Keratinocyte (primary cell): ENCODE results near the gene DENND6B. TPM values are rescaled to one million over a fixed set of nuclear protein-coding genes. Genes with fewer than 3 reads are reported as not detected.

ENCODE experiments used
- DNase-seq: peaks from one replicate; pipeline ENCODE4 v3.0.0-alpha.2; 2011; ENCODE audit warnings: low read depth, missing footprints, low spot score
- FAIRE-seq: peaks from 2 replicates; lab custom pipeline; 2011; peaks lifted over from hg19 to GRCh38; lab: Jason Lieb, UNC
- H2AFZ ChIP-seq: 2 replicates; pipeline ENCODE4 v1.6.0; 2012; ENCODE audit warnings: low read length, control low read depth, inconsistent platforms; ENCODE audit not compliant: control insufficient read depth
- H3K27ac ChIP-seq: 2 replicates; pipeline ENCODE4 v1.5.1; 2011; ENCODE audit warnings: low read length; ENCODE audit not compliant: control insufficient read depth, insufficient read depth
- H3K27me3 ChIP-seq: 3 replicates; pipeline ENCODE4 v1.6.0; 2011; ENCODE audit warnings: low read length; ENCODE audit not compliant: control insufficient read depth, insufficient read depth; ENCODE audit errors: extremely low read depth
- H3K36me3 ChIP-seq, 2 experiments: 2 replicates in 1 of 2; 3 replicates in 1 of 2; pipeline ENCODE4 v1.5.1; 2011; ENCODE audit warnings: low read length in 2 of 2, mild to moderate bottlenecking in 1 of 2; ENCODE audit not compliant: control insufficient read depth in 2 of 2, insufficient read depth in 2 of 2; ENCODE audit errors: extremely low read depth in 1 of 2
- H3K4me1 ChIP-seq: 3 replicates; pipeline ENCODE4 v1.5.1; 2011; ENCODE audit warnings: low read length; ENCODE audit not compliant: control insufficient read depth, insufficient read depth; ENCODE audit errors: extremely low read depth
- H3K4me2 ChIP-seq: 3 replicates; pipeline ENCODE4 v1.6.0; 2011; ENCODE audit warnings: low read depth, low read length; ENCODE audit not compliant: control insufficient read depth, insufficient read depth; ENCODE audit errors: extremely low read depth
- H3K4me3 ChIP-seq, 3 experiments: fragments of 200-600 bp in 1 of 3; sonication (generic) in 1 of 3; 2 replicates in 2 of 3; 3 replicates in 1 of 3; pipeline ENCODE4 v1.5.1; 2011 to 2016; ENCODE audit warnings: low read length in 3 of 3, mild to moderate bottlenecking in 3 of 3, control low read depth in 2 of 3, inconsistent platforms in 1 of 3, low read depth in 1 of 3, mixed read lengths in 1 of 3, mixed run types in 1 of 3, moderate library complexity in 1 of 3; ENCODE audit not compliant: control insufficient read depth in 2 of 3, insufficient read depth in 2 of 3; ENCODE audit errors: extremely low read depth in 1 of 3
- H3K79me2 ChIP-seq: 2 replicates; pipeline ENCODE4 v1.6.0; 2012; ENCODE audit warnings: low read length; ENCODE audit not compliant: control insufficient read depth, insufficient read depth
- H3K9ac ChIP-seq: 3 replicates; pipeline ENCODE4 v1.6.0; 2011; ENCODE audit warnings: low read length; ENCODE audit not compliant: control insufficient read depth, insufficient read depth; ENCODE audit errors: extremely low read depth
- H3K9me1 ChIP-seq: 3 replicates; pipeline ENCODE4 v1.6.0; 2011; ENCODE audit warnings: low read length; ENCODE audit not compliant: control insufficient read depth, insufficient read depth; ENCODE audit errors: extremely low read depth
- H3K9me3 ChIP-seq: 2 replicates; pipeline ENCODE4 v1.5.1; 2012; ENCODE audit warnings: low read depth, low read length; ENCODE audit not compliant: control insufficient read depth
- H4K20me1 ChIP-seq: 3 replicates; pipeline ENCODE4 v1.6.0; 2011; ENCODE audit warnings: low read length; ENCODE audit not compliant: control insufficient read depth, insufficient read depth; ENCODE audit errors: extremely low read depth
- EZH2 ChIP-seq: IDR thresholded peaks from one replicate; pipeline ENCODE4 v1.6.1; 2012; ENCODE audit warnings: inconsistent platforms, mild to moderate bottlenecking, low read length, moderate library complexity
- dilution Hi-C: fragments of 300-500 bp; cut with MboI; formaldehyde crosslinking; loops from one replicate; pipeline ENCODE4 v1.7.0; 2020; ENCODE audit warnings: low sequenced_read_pairs; ENCODE audit not compliant: extremely low pct_ligation_motif_present
- polyA plus RNA-seq, 5 experiments: library from polyadenylated mRNA; depleted of rRNA in 3 of 5; stranded (reverse) in 3 of 5; stranded (forward) in 1 of 5; unstranded in 1 of 5; fragments of >200 nt; gene quantifications; 1 replicate in 1 of 5; 2 replicates in 3 of 5; 3 replicates in 1 of 5; pipeline versions ENCODE4 v1.2.1 to v1.2.3, GENCODE V29; 2011 to 2012; ENCODE audit warnings: missing spikeins in 2 of 5, low read depth in 1 of 5, low replicate concordance in 1 of 5
- TF ChIP-seq, protein P1 (sequence below), 3 experiments: IDR thresholded peaks in 1 of 3; conservative IDR thresholded peaks in 1 of 3; optimal IDR thresholded peaks in 1 of 3; 2 replicates in 2 of 3; 3 replicates in 1 of 3; pipeline versions ENCODE3 to v1.5.1; 2011; ENCODE audit warnings: low read length in 3 of 3, mild to moderate bottlenecking in 3 of 3, moderate library complexity in 2 of 3, control low read depth in 1 of 3, inconsistent platforms in 1 of 3; ENCODE audit not compliant: insufficient read depth in 2 of 3; ENCODE audit errors: extremely low read depth in 1 of 3

DENND6B gene
- polyA plus RNA-seq, 1 donor (not counting 4 experiments of a cell fraction or from before 2014, with no cell fraction given): 0.94 TPM

DNA sequence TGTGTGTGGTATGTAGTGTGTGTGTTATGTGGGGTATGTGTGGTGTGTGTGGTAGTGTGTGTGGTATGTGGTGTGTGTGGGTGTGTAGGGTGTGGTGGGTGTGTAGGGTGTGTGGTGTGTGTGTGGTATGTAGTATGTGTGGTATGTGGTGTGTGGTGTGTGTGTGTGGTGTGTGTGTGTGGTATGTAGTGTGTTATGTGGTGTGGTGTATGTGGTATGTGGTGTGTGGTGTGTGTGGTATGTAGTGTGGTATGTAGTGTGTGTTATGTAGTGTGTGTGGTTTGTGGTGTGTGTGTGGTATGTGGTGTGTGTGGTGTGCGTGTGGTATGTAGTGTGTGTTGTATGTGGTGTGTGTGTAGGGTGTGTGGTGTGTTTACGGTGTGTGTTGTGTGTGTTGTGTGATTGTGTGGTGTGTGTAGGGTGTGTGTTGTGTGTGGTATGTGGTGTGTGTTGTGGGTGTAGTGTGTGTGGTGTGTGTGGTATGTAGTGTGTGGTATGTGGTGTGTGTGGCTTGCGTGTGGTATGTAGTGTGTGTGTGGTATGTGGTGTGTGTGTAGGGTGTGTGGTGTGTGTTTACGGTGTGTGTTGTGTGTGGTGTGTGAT, 12.1 kb upstream of the DENND6B start:
- no peak for FAIRE-seq
- Histone ChIP-seq H3K9ac (no peak overlapping the region), H3K4me1 (no peaks in the 10 kb centered on the region), H3K9me3 (no peaks in the 10 kb centered on the region), H3K27me3 (no peaks in the 10 kb centered on the region), H2AFZ (no peak overlapping the region), H4K20me1 (no peaks in the 10 kb centered on the region), H3K4me3 (no peak overlapping the region), H3K9me1 (no peaks in the 10 kb centered on the region), H3K4me2 (no peak overlapping the region), H3K36me3 (no peaks in the 10 kb centered on the region), H3K27ac (no peak overlapping the region), H3K79me2 (peaks cover 2% of the 10 kb centered on the region)
- dilution Hi-C loops: no loop called here
- TF ChIP-seq EZH2: no peak
- TF ChIP-seq, protein P1, sequence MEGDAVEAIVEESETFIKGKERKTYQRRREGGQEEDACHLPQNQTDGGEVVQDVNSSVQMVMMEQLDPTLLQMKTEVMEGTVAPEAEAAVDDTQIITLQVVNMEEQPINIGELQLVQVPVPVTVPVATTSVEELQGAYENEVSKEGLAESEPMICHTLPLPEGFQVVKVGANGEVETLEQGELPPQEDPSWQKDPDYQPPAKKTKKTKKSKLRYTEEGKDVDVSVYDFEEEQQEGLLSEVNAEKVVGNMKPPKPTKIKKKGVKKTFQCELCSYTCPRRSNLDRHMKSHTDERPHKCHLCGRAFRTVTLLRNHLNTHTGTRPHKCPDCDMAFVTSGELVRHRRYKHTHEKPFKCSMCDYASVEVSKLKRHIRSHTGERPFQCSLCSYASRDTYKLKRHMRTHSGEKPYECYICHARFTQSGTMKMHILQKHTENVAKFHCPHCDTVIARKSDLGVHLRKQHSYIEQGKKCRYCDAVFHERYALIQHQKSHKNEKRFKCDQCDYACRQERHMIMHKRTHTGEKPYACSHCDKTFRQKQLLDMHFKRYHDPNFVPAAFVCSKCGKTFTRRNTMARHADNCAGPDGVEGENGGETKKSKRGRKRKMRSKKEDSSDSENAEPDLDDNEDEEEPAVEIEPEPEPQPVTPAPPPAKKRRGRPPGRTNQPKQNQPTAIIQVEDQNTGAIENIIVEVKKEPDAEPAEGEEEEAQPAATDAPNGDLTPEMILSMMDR (optimal IDR thresholded peaks at IDR 0.05 in 1 of 3, IDR thresholded peaks at IDR 0.05 in 1 of 3, conservative IDR thresholded peaks at IDR 0.05 in 1 of 3; ENCODE audit: extremely low read depth in 1 of 3, insufficient read depth in 2 of 3, low read length in 3 of 3): no peak
- DNase-seq: no peak

DNA sequence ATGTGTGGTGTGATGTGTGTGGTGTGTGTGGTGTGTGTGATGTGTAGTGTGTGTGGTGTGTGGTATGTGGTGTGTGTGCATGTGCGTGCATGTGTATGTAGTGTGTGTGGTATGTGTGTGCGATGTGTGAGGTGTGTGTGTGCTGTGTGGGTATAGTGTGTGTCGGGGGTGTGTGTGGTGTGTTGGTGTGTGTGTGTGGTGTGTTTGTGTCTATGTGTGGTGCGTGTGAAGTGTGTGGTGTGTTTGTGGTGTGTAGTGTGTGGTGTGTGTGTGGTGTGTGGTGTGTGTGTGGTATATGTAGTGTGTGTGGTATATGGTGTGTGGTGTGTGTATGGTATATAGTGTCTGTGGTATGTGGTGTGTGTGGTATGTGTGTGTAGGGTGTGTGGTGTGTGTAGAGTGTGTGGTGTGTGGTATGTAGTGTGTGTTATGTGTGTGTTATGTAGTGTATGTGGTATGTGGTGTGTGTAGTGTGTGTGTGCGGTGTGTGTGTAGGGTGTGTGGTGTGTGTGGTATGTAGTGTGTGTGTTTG, 11.3 kb upstream of the DENND6B start:
- FAIRE-seq: peak; percentile 32
- Histone ChIP-seq H3K79me2 (no peaks in the 10 kb centered on the region), H3K9me3 (no peaks in the 10 kb centered on the region), H4K20me1 (no peaks in the 10 kb centered on the region), H3K27me3 (no peaks in the 10 kb centered on the region), H3K4me2 (no peak overlapping the region), H3K9me1 (no peaks in the 10 kb centered on the region), H3K27ac (no peak overlapping the region), H3K4me3 (no peak overlapping the region), H2AFZ (no peak overlapping the region), H3K36me3 (no peaks in the 10 kb centered on the region), H3K9ac (no peak overlapping the region), H3K4me1 (no peaks in the 10 kb centered on the region)
- DNase-seq: no peak
- TF ChIP-seq, protein P1 (optimal IDR thresholded peaks at IDR 0.05 in 1 of 3, IDR thresholded peaks at IDR 0.05 in 1 of 3, conservative IDR thresholded peaks at IDR 0.05 in 1 of 3; ENCODE audit: extremely low read depth in 1 of 3, insufficient read depth in 2 of 3, low read length in 3 of 3): no peak
- no peak for TF ChIP-seq EZH2
- dilution Hi-C loops: no loop called here
